ENCODE results near the gene DMRT3.

GRCh38 chr9:995781-996180 is 19.3 kb downstream of the DMRT3 start:
- TF ChIP-seq CTCF (IDR thresholded peaks at IDR 0.05; ENCODE audit: poor library complexity, severe bottlenecking) (no peak), REST (IDR thresholded peaks at IDR 0.05; ENCODE audit: borderline replicate concordance) (no peak), POLR2AphosphoS5 (IDR thresholded peaks at IDR 0.05) (no peak), EZH2 (IDR thresholded peaks at IDR 0.05; ENCODE audit: borderline replicate concordance, insufficient read depth, low read length, poor library complexity, severe bottlenecking) (no peak), MXI1 (conservative IDR thresholded peaks at IDR 0.05; ENCODE audit: poor library complexity, severe bottlenecking) (no peak), TAF1 (IDR thresholded peaks at IDR 0.05; ENCODE audit: low read depth) (no peak), EP300 (conservative IDR thresholded peaks at IDR 0.05; ENCODE audit: poor library complexity, severe bottlenecking) (no peak), RAD21 (conservative IDR thresholded peaks at IDR 0.05) (no peak)

Data from neural cell (in vitro differentiated cells).